KMS-11 (cell line): Measurements from ENCODE around the gene ZC2HC1C.

ENCODE experiments used
- H2AFZ ChIP-seq: fragments of 200-600 bp; sonication (generic); 2 replicates; pipeline ENCODE4 v1.6.1; 2016; ENCODE audit warnings: antibody characterized with exemption, mixed run types, low read depth
- H3K27ac ChIP-seq: fragments of 200-600 bp; sonication (generic); 2 replicates; pipeline ENCODE4 v1.6.1; 2016; ENCODE audit warnings: mild to moderate bottlenecking, mixed run types
- H3K27me3 ChIP-seq: fragments of 200-600 bp; sonication (generic); 2 replicates; pipeline ENCODE4 v1.6.1; 2017; ENCODE audit warnings: mild to moderate bottlenecking, low read depth, mixed run types, moderate library complexity; ENCODE audit not compliant: insufficient read depth
- H3K36me3 ChIP-seq: fragments of 200-600 bp; sonication (generic); 2 replicates; pipeline ENCODE4 v1.6.1; 2017; ENCODE audit warnings: mild to moderate bottlenecking, mixed run types; ENCODE audit not compliant: insufficient read depth
- H3K4me1 ChIP-seq: fragments of 200-600 bp; sonication (generic); 2 replicates; pipeline ENCODE4 v1.6.1; 2016; ENCODE audit warnings: mild to moderate bottlenecking, low read depth, mixed run types; ENCODE audit not compliant: poor library complexity, severe bottlenecking
- H3K4me2 ChIP-seq: fragments of 200-600 bp; sonication (generic); 2 replicates; pipeline ENCODE4 v1.7.0; 2016; ENCODE audit warnings: mild to moderate bottlenecking, mixed run types
- H3K4me3 ChIP-seq: fragments of 200-600 bp; sonication (generic); IDR thresholded peaks from 2 replicates; pipeline ENCODE4 v1.6.1; 2017; ENCODE audit warnings: low read depth, low read length, mixed read lengths; ENCODE audit not compliant: insufficient read depth
- H3K79me2 ChIP-seq: fragments of 200-600 bp; sonication (generic); 2 replicates; pipeline ENCODE4 v1.6.1; 2016; ENCODE audit warnings: low read depth, mixed run types; ENCODE audit not compliant: insufficient read depth
- H3K9ac ChIP-seq: fragments of 200-600 bp; sonication (generic); 2 replicates; pipeline ENCODE4 v1.6.1; 2016; ENCODE audit warnings: mild to moderate bottlenecking, mixed run types
- H4K20me1 ChIP-seq: fragments of 200-600 bp; sonication (generic); 2 replicates; pipeline ENCODE4 v1.6.1; 2016; ENCODE audit warnings: mild to moderate bottlenecking, mixed run types; ENCODE audit not compliant: insufficient read depth
- CTCF ChIP-seq: fragments of 200-600 bp; sonication (generic); conservative IDR thresholded peaks from 2 replicates; pipeline ENCODE4 v1.6.1; 2017; ENCODE audit warnings: low read depth, mild to moderate bottlenecking, antibody characterized with exemption, low read length, moderate library complexity, mixed read lengths

The ZC2HC1C gene

GRCh38 chr14:75096959-75097358 is 27.5 kb downstream of the ZC2HC1C start:
- no peaks in the 10 kb centered on the region for H4K20me1 ChIP-seq
- H3K27ac ChIP-seq: no peak overlapping the region
- H3K4me3 ChIP-seq: no peak overlapping the region
- no peaks in the 10 kb centered on the region for H3K27me3 ChIP-seq
- no peaks in the 10 kb centered on the region for H3K79me2 ChIP-seq
- no peak overlapping the region for H2AFZ ChIP-seq
- no peak for TF ChIP-seq CTCF
- H3K4me1 ChIP-seq: no peaks in the 10 kb centered on the region
- H3K9ac ChIP-seq: no peak overlapping the region
- H3K36me3 ChIP-seq: no peaks in the 10 kb centered on the region
- H3K4me2 ChIP-seq: no peak overlapping the region

DNA sequence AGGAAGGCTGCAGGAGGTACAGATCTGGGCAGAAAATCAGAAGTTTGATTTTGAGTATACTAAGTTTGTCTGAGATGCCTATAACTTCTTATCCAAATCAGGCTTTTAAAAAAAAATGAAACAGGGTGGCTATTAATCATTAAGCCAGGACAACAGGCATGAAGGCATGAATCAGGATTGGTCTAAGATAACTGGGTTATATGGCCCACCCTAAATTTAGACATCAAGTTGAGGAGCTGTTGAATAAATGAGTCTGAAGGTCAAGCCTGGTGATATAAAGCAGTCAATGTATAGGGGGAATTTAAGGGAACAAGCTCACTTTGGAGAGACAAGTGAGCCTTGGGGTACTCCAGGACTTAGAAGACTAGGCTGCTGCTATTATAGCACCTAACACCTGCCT is 28.8 kb downstream of the ZC2HC1C start:
- Histone ChIP-seq H3K79me2 (no peaks in the 10 kb centered on the region), H3K4me1 (no peaks in the 10 kb centered on the region), H3K4me2 (no peak overlapping the region), H3K36me3 (no peaks in the 10 kb centered on the region), H3K27ac (no peak overlapping the region), H3K4me3 (no peak overlapping the region), H4K20me1 (no peaks in the 10 kb centered on the region), H2AFZ (no peak overlapping the region), H3K9ac (no peak overlapping the region), H3K27me3 (no peaks in the 10 kb centered on the region)
- TF ChIP-seq CTCF: no peak

DNA sequence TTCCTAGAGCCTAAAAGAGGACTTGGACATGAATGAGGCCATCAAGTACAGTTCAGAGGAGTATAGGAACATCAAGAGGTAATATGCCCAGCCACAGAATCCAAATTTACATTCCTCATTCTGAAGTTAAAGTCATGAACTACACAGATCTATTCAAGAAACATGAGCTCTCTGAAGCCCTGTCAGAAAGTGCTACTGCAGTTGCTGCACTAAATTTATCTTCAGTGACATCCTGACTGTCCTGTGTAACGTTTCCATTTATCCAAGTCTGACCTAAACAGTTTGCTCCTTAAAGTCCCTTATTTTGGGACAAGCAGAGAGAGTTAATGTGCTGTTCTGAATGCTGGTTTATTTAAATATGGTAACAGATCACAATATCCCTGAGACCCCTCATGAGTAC is 29.2 kb downstream of the ZC2HC1C start:
- no peak overlapping the region for H3K4me3 ChIP-seq
- no peaks in the 10 kb centered on the region for H3K36me3 ChIP-seq
- H3K4me1 ChIP-seq: no peaks in the 10 kb centered on the region
- H3K27ac ChIP-seq: no peak overlapping the region
- H3K27me3 ChIP-seq: no peaks in the 10 kb centered on the region
- H3K79me2 ChIP-seq: no peaks in the 10 kb centered on the region
- H4K20me1 ChIP-seq: no peaks in the 10 kb centered on the region
- H2AFZ ChIP-seq: no peak overlapping the region
- no peak overlapping the region for H3K9ac ChIP-seq
- no peak for TF ChIP-seq CTCF
- no peak overlapping the region for H3K4me2 ChIP-seq

- Histone ChIP-seq H3K27ac (no peak overlapping the region), H3K36me3 (no peaks in the 10 kb centered on the region)
- no peak for TF ChIP-seq CTCF
Measured at GRCh38 chr14:75101491-75101890, 32.0 kb downstream of the ZC2HC1C start.

DNA sequence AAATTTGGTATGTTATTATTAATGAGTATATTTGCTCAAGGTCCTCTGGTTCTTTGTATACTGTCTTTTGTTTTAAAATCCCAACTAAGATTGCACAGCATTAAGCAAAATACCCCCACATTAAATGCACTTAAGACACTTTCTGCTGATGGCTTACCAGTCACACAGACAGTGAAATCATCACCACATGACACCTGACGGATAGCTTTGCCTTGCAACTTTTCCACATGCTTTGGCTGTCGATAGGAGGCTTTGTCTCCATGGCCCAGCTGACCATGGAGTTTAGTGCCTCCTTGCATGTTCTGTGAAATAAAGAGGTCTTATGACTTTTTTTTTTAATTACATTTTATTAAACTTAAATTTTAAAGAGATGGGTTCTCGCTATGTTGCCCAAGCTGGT is 37.7 kb downstream of the ZC2HC1C start:
- Histone ChIP-seq H3K4me1 (no peaks in the 10 kb centered on the region), H3K4me3 (no peak overlapping the region), H3K9ac (no peak overlapping the region), H3K4me2 (no peak overlapping the region), H3K79me2 (no peaks in the 10 kb centered on the region), H2AFZ (no peak overlapping the region), H3K27ac (no peak overlapping the region), H3K27me3 (no peaks in the 10 kb centered on the region), H3K36me3 (no peaks in the 10 kb centered on the region), H4K20me1 (no peaks in the 10 kb centered on the region)
- TF ChIP-seq CTCF: no peak

More at GRCh38 chr14:75101491-75101890, 32.0 kb downstream of the ZC2HC1C start:
- Histone ChIP-seq H4K20me1 (no peaks in the 10 kb centered on the region), H2AFZ (no peak overlapping the region), H3K4me3 (no peak overlapping the region), H3K27me3 (no peaks in the 10 kb centered on the region), H3K4me1 (no peaks in the 10 kb centered on the region), H3K4me2 (no peak overlapping the region), H3K79me2 (no peaks in the 10 kb centered on the region), H3K9ac (no peak overlapping the region)
